Activated T-cell treated with anti-CD3 and anti-CD28 coated beads for 4 hours (primary cell): ENCODE measurements around the gene SCML1.
"Not testable (repeated sequence)": the region's sequence is repeated elsewhere in the genome, so short reads cannot be mapped to it uniquely, and the experiment has no call there.

ENCODE experiments used
- DNase-seq: peaks from one replicate; pipeline ENCODE4 v3.0.0-alpha.2; 2020

Gene SCML1

GRCh38 chrX:17740137-17741122, 3.1 kb downstream of the SCML1 start:
- DNase-seq, result no peak

GRCh38 chrX:17741123-17741511, 3.8 kb downstream of the SCML1 start:
- no peak for DNase-seq

DNA sequence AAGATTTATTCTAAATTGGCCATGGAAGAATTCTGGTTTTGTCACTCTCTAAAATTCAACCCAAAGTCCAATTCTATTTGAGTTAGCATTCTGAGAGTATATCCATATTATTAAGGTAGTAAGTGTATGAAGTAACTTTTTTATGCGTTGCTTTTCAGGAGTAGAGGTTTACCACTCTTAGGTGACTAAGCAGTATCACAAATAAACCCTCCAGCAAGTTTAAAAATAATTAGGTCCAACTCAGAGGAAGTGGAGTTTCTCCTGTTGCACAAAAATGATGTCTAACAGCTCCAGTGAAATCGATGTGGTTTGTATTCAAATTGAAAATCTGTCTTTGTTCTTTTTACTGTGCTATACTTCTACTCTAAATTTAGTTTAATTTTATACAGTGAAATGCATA, 6.6 kb downstream of the SCML1 start:
- DNase-seq, result no peak

DNA sequence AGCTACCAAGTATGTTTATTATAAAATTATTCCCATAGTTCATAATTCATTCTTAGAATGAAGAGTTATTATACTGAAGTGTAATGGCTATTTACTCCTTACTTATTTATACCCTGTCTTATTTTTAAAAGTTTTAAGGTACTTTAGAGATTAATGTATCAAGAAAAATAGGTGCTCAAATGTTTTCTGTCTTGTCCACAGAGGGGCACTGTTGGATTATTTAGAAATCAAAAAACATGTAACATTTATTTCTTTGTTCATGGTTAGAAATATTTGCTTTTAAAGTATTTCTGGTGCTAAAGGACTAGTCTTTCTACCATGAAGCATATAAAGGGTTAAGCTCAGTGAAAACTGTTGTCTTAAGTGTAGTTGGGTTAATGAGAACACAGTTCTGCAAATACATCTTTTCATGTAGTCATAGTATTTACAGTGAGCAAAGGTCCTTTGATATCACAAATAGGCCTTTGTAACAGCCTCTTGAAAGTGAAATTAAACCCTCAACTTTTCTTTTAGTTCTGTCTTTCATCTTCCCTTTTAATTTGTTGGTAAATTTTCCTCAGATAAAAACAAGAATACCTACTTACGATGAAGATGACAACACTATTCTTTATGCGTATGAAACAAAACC, 7.7 kb downstream of the SCML1 start:
- no peak for DNase-seq

GRCh38 chrX:17747692-17748091, 10.4 kb downstream of the SCML1 start:
- DNase-seq, result no peak

DNA sequence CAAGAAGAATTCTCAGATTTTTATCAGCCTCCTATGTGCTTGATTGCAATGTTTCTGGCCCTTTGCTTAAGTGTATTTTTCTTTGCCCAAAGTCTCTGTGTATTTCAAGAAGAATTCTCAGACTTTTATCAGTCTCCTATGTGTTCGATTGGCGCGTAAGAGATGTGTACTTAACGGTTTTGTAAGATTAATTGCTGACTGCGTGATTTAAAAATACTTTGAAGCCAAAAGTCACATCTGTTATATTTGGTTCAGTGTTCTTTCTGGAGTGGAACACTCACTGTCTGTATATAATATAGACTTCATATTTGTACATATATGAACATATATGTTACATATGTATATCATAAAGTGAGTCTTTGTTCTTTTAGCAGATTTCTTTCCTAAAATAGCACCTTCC, 11.4 kb downstream of the SCML1 start:
- DNase-seq, result no peak

DNA sequence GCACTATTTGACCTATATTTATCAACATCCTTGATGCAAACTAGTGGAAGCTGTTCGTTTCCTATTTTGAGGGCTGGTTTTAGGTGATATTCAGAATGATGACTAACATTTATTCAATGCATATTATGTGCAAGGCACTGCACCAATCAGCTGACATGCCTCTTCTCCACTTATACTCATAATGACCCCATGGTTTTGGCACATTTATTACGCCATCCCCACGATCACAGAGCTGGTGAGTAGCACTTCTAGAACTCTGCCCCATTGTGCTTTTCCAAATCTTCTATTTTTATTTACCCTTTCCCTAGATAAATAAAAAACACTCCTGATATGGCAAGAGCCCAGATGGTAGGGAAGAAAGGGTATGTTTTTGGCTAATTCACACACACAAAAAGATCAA, 13.1 kb downstream of the SCML1 start:
- no peak for DNase-seq

GRCh38 chrX:17758382-17758781, 21.1 kb downstream of the SCML1 start:
- DNase-seq, result no peak

GRCh38 chrX:17759990-17760389, 22.7 kb downstream of the SCML1 start:
- no peak for DNase-seq

DNA sequence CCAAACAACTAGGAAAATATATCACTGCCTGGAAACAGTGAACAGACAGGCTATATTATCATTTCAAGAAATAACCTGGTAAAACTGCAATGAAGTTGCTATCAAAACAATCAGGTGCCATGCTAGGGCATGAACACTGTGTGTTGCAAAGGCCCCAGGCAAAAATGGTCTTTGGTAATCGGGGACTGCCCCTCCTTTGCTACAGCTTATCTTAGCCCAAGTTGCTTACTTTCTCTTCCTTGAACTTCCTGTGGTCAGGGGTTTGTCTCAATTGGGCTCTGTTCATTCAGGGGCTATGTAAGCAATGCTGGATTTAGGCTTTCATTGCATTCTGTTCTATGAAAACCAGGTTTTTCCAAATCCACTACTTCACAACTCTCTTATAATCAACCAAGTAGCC, 30.4 kb downstream of the SCML1 start:
- DNase-seq, result no peak

GRCh38 chrX:17768997-17769396, 31.7 kb downstream of the SCML1 start:
- DNase-seq, result no peak

- DNase-seq, result peak; percentile 27
Observed at GRCh38 chrX:17769701-17770269, 32.5 kb downstream of the SCML1 start.

DNA sequence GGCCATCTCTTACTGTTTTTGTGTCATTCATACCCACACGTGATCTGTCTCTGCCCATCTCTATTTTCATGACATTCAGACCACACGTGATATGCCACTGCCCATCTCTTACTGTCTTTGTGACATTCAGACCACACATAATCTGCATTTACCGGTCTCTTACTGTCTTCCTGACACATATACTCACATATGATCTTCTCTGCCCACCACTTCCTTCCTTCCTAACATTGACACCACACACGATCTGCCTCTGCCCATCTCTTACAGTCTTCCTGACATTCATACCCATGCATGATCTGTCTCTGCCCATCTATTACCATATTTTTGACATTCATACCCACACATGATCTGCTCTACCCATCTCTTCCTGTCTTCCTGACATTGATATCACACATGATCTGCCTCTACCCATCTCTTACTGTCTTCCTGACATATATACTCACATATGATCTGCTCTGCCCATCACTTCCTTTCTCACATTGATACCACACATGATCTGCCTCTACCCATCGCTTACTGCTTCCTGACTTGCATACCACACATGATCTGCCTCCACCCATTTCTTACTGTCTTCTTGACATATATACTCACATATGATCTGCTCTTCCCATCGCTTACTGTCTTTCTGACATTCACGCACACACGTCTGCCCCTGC, 36.1 kb downstream of the SCML1 start:
- DNase-seq, result no peak

DNA sequence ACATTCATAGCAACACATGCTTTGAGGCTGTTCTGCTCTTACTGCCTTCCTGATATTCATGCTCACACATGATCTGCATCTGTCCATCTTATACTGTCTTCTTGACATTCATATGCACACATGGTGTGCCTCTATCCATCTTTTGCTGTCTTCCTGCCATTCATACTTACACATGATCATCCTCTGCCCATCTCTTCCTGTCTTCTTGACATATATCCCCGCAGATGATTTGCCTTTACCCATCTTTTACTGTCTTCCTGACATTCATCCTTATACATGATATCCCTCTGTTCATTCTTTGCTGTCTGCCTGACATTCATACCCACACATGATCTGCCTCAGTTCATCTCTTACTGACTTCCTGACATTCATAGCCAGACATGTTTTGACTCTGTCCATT, 36.8 kb downstream of the SCML1 start:
- DNase-seq, result no peak

- DNase-seq, result no peak
Observed at GRCh38 chrX:17778997-17779396, 41.7 kb downstream of the SCML1 start.

DNA sequence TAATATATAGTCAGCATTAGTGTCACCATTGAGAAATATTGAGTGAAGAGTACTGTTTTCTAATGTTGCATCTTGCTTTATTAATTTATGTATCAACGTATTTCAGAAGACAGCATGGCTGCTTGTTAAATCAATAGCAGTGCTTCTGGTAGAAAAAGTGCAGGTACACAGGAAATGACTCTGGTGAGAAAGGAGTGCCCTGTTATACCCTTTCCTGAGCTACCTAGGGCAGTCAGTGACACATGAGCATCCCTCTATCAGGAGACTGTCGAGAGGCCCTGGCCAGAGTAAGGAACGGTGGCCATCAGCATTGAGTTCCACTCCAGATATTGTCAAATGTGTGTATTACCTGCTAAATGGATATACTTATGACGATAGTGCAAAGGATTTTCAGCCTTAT, 42.1 kb downstream of the SCML1 start:
- no peak for DNase-seq

DNA sequence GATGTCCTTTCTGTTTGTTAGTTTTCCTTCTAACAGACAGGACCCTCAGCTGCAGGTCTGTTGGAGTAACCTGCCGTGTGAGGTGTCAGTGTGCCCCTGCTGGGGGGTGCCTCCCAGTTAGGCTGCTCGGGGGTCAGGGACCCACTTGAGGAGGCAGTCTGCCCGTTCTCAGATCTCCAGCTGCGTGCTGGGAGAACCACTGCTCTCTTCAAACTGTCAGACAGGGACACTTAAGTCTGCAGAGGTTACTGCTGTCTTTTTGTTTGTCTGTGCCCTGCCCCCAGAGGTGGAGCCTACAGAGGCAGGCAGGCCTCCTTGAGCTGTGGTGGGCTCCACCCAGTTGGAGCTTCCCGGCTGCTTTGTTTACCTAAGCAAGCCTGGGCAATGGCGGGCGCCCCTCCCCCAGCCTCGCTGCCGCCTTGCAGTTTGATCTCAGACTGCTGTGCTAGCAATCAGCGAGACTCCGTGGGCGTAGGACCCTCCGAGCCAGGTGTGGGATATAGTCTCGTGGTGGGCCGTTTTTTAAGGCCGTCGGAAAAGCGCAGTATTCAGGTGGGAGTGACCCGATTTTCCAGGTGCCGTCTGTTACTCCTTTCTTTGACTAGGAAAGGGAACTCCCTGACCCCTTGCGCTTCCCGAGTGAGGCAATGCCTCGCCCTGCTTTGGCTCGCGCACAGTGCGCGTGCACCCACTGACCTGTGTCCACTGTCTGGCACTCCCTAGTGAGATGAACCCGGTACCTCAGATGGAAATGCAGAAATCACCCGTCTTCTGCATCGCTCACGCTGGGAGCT, 49.5 kb downstream of the SCML1 start:
- DNase-seq, result not testable (repeated sequence)

DNA sequence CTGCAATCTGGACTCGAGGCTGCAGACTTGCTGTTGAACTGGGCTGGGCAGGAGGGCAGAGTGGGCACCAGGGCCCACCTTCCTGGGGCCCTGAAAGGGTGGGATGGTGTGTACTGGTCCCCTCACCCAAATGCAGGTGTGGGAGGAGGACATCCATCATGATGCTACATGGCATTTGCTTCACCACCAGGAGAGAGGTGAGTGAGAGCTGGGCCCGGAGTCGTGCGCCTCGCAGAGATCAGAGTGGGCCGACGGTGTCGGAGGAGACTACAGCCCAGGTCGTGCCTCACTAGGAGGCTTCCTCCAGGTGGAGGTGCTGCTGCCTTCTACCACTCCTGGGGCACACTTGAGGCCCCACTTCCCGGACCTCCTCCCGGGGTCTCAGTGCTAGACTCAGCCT, 50.3 kb downstream of the SCML1 start:
- no peak for DNase-seq

DNA sequence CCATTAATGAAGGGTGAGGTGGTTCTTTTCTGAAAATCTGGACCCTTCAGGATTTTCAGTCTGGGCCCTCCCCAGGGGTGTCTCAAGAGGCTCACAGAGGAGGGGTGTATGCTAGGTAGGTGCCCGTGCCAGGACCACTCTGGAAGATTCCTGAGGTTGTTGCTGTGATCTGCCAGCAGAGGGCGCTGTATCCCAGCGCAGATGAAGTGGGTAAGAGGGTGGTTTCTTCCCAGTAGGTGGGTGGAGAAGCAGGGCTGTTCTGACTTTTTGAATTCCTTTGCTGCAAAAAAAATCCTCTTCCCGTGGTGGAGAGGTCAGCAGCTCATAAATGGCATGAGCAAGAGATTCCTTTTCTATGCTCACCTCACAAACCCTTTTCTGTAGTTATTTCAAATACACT, 51.1 kb downstream of the SCML1 start:
- peak; percentile 15 for DNase-seq

- DNase-seq, result no peak
Observed at GRCh38 chrX:17788956-17789562, 51.8 kb downstream of the SCML1 start.

- no peak for DNase-seq
Observed at GRCh38 chrX:17792826-17793225, 55.5 kb downstream of the SCML1 start.

DNA sequence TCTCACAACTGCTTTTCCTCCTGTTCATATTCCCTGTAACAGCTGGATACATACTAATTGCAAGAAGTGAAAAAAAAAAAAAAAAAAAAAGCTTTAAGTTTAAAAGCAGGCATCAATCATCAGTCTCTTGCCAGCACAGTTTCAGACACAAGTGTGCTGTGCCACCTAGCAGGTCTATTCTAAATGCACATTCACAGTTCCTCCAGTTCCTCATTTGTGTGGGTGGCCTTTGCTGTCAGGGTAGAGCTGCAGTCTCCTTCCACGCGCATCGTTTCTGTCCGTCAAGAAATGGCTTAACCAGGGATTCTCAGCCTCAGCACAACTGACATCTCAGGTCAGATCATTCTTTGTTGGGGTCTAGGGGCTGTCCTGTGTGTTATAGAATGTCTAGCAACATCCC, 61.6 kb downstream of the SCML1 start:
- DNase-seq, result no peak
